ENCODE measurements around the gene TMEM45B.

- TF ChIP-seq, protein P1, sequence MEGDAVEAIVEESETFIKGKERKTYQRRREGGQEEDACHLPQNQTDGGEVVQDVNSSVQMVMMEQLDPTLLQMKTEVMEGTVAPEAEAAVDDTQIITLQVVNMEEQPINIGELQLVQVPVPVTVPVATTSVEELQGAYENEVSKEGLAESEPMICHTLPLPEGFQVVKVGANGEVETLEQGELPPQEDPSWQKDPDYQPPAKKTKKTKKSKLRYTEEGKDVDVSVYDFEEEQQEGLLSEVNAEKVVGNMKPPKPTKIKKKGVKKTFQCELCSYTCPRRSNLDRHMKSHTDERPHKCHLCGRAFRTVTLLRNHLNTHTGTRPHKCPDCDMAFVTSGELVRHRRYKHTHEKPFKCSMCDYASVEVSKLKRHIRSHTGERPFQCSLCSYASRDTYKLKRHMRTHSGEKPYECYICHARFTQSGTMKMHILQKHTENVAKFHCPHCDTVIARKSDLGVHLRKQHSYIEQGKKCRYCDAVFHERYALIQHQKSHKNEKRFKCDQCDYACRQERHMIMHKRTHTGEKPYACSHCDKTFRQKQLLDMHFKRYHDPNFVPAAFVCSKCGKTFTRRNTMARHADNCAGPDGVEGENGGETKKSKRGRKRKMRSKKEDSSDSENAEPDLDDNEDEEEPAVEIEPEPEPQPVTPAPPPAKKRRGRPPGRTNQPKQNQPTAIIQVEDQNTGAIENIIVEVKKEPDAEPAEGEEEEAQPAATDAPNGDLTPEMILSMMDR (IDR thresholded peaks at IDR 0.05) = no peak
- TF ChIP-seq POLR2A (IDR thresholded peaks at IDR 0.05) (no peak), POLR2AphosphoS5 (IDR thresholded peaks at IDR 0.05) (no peak), EP300 (IDR thresholded peaks at IDR 0.05) (no peak)
Measured at GRCh38 chr11:129817534-129818051, 1.9 kb downstream of the TMEM45B start.

Data from gastroesophageal sphincter (tissue), 3 donors.